Prostate gland (tissue), 2 donors: Measurements from ENCODE around the gene ZNF579. TPM values are rescaled to one million over a fixed set of nuclear protein-coding genes. Genes with fewer than 3 reads are reported as not detected.

Experiments used
- DNase-seq: peaks from one replicate; pipeline ENCODE4 v3.0.0-alpha.2; 2019; ENCODE audit warnings: low spot score
- H3K27ac ChIP-seq, 2 donors: fragments of 200-600 bp; sonication (generic); 2 replicates each; pipeline ENCODE4 v1.5.1; 2017 to 2019
- H3K27me3 ChIP-seq: fragments of 200-600 bp; sonication (generic); replicated peaks from 2 replicates; pipeline ENCODE4 v1.5.1; 2019; ENCODE audit not compliant: insufficient read depth
- H3K36me3 ChIP-seq, 2 donors: fragments of 200-600 bp; sonication (generic); 1 replicate in 1 of 2; 2 replicates in 1 of 2; pipeline versions ENCODE4 v1.5.1 to v1.8.1; 2017 to 2019
- H3K4me1 ChIP-seq: fragments of 200-600 bp; sonication (generic); replicated peaks from 2 replicates; pipeline ENCODE4 v1.5.1; 2019
- H3K4me3 ChIP-seq, 2 donors: fragments of 200-600 bp; sonication (generic); 2 replicates each; pipeline ENCODE4 v1.5.1; 2017 to 2019
- H3K9me3 ChIP-seq: fragments of 200-600 bp; sonication (generic); 2 replicates; pipeline ENCODE4 v1.5.1; 2017
- CTCF ChIP-seq, 4 experiments: fragments of 200-600 bp in 2 of 4; fragments of 450-650 bp in 2 of 4; sonication (generic) in 2 of 4; IDR thresholded peaks; 1 replicate in 3 of 4; 2 replicates in 1 of 4; pipeline ENCODE4 v1.5.1; 2016 to 2019; ENCODE audit warnings: antibody characterized with exemption in 4 of 4, mild to moderate bottlenecking in 2 of 4, moderate library complexity in 2 of 4
- POLR2A ChIP-seq: fragments of 450-650 bp; IDR thresholded peaks from one replicate; pipeline ENCODE4 v1.6.1; 2016; ENCODE audit warnings: antibody characterized with exemption, mild to moderate bottlenecking
- POLR2AphosphoS5 ChIP-seq: sonication (generic); formaldehyde crosslinking; IDR thresholded peaks from one replicate; pipeline ENCODE4 v1.6.1; 2017; ENCODE audit warnings: antibody characterized with exemption
- WGBS: methylation state at CpG from one replicate; pipeline ENCODE4 v1.1.5; 2018; 5-methylcytosine and 5-hydroxymethylcytosine counted together
- intact Hi-C: fragments of 100-400 bp; cut with DNase I; formaldehyde crosslinking; loops from one replicate; pipeline ENCODE4 v1.14.2; 2022
- total RNA-seq, 2 donors: library from RNA; depleted of rRNA; stranded (reverse); fragments of >200 nt; gene quantifications; one replicate each; pipeline ENCODE4 v1.1.0, GENCODE V29; 2016

Gene ZNF579
- total RNA-seq, 2 donors from 2014 or later: 8.7 to 10.8 TPM

DNA sequence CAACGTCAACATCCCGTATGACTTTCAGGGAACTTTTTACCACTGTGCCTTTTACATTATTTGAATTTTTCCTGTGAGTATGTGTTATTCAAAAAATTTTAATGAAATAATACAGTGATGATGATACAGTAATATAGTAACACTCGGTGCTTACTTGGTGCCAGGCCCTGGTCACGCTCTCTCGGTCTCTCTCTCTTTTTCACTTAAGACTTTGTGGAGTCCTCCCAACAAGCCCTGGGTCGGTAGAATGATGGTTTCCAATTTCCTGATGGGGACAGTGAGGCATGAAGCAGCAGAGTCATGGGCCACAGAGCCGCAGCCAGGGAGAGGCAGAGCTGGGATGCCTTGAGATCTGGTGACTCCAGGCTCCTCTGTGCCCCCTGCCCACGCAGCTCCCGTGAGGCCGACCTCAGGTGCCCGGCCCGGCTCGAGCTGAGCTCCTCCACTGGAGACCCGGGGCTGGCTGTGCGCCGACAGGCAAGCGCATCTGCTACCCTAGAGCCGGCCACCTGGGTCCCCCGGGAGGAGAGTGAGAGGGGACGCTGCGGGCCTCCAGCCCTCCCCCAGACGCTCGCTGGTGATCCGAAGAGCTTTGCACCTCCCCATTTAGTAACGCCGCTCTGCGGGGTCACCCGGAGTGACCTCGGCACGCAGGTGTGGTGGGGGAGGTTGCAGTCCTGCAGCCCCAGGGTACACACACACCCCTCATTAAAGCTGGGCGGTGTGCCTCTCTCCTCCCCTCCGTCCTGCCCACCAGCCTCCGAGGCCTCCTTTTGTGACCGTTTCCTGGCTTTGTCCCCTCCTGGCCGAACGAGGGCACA is 30.9 kb downstream of the ZNF579 start:
- Histone ChIP-seq H3K27me3 (no peaks in the 10 kb centered on the region), H3K36me3 (no peaks in the 10 kb centered on the region), H3K9me3 (no peaks in the 10 kb centered on the region), H3K4me1 (no peaks in the 10 kb centered on the region), H3K27ac (no peak overlapping the region), H3K4me3 (no peak overlapping the region)
- TF ChIP-seq CTCF (IDR thresholded peaks at IDR 0.05) (no peak), POLR2AphosphoS5 (no peak), POLR2A (no peak)
- intact Hi-C loops: no loop called here
- DNase-seq: no peak
- WGBS: 19% methylated on average over 33 of the region's 36 CpGs

- DNase-seq: no peak
- Histone ChIP-seq H3K27me3 (no peaks in the 10 kb centered on the region), H3K4me1 (no peaks in the 10 kb centered on the region), H3K27ac (no peak overlapping the region), H3K9me3 (no peaks in the 10 kb centered on the region), H3K4me3 (no peak overlapping the region), H3K36me3 (no peaks in the 10 kb centered on the region)
- intact Hi-C loops: no loop called here
- no peak for TF ChIP-seq CTCF (IDR thresholded peaks at IDR 0.05)
- TF ChIP-seq POLR2A: no peak
- no peak for TF ChIP-seq POLR2AphosphoS5
- 48% methylated on average over 17 of the region's 17 CpGs for WGBS
These were observed 33.6 kb downstream of the ZNF579 start for GRCh38 chr19:55546822-55547614.

DNA sequence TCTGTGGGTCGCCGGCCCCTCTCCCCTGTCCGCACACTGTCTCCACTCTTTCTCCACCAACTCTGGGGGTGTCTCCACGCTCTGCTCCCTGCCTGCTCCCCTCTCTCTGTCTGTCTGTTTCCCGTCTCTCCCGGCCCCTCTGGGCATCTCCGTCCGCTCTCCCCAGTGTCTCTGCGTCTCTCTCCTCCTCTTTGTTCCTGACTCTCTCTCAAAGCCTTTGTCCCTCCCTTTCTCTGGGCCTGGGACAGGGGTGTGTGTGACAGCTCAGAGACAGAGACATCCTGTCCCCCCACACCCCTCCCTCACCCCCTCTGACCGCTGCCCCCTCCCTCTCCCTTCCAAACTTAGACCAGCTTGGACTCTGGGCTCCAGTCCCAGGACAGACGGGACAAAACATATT is 34.6 kb downstream of the ZNF579 start:
- Histone ChIP-seq H3K36me3 (no peaks in the 10 kb centered on the region), H3K27ac (no peak overlapping the region), H3K9me3 (no peaks in the 10 kb centered on the region), H3K4me1 (no peaks in the 10 kb centered on the region), H3K27me3 (no peaks in the 10 kb centered on the region), H3K4me3 (no peak overlapping the region)
- 63% methylated on average over 11 of the region's 11 CpGs for WGBS
- TF ChIP-seq POLR2AphosphoS5 (no peak), CTCF (IDR thresholded peaks at IDR 0.05) (no peak), POLR2A (no peak)
- intact Hi-C loops: no loop called here
- DNase-seq: no peak

- Histone ChIP-seq H3K4me3 (no peak within 1 kb of the TSS), H3K27ac (no peak within 1 kb of the TSS), H3K4me1 (no peaks in the 10 kb centered on the region), H3K9me3 (no peaks in the 10 kb centered on the region), H3K27me3 (no peaks in the 10 kb centered on the region), H3K36me3 (no peaks in the 10 kb centered on the region)
- TF ChIP-seq POLR2AphosphoS5: no peak
- TF ChIP-seq POLR2A: no peak
- no peak for TF ChIP-seq CTCF (IDR thresholded peaks at IDR 0.05)
- no peak for DNase-seq
- WGBS: 83% methylated on average over 10 of the region's 10 CpGs
- intact Hi-C loops: no loop called here
These were observed 35.2 kb downstream of the ZNF579 start, which contains the start of gene SBK3 for GRCh38 chr19:55545443-55545842. Gene SBK3, minus strand, starts transcription at chr19:55545543. Its CDS starts 0 bp downstream, at chr19:55545543.
